PC-9 (cell line): ENCODE results near the gene NCKIPSD.

Experiments used
- EZH2 ChIP-seq: fragments of 200-600 bp; sonication (generic); IDR thresholded peaks from 2 replicates; pipeline ENCODE4 v1.8.0; 2017; ENCODE audit warnings: antibody characterized with exemption, low read depth
- TF ChIP-seq, protein P1 (sequence below): fragments of 200-600 bp; sonication (generic); conservative IDR thresholded peaks from 2 replicates; pipeline ENCODE4 v1.6.1; 2017; ENCODE audit warnings: mixed run types, antibody characterized with exemption, mild to moderate bottlenecking, moderate library complexity

DNA sequence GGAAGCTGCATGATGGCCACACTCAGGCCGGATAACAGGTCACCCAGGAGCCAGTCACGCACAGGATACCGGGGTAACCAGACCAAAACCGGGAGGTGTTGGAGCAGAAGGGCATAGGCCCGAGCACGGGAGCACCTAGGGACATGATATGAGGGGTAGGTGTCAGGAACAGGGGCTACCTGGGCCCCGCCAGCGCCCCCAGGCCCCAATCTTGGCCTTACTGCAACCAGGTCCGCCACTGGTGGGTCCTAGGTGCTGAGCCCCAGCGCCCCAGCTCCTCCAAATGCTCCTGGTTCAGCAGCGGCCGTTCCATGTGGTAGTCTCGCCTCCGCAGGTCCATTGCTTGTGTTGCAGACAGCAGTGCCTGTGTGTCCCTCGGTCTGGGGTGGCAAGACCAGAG lies 52.5 kb downstream of the NCKIPSD start:
- TF ChIP-seq, protein P1, sequence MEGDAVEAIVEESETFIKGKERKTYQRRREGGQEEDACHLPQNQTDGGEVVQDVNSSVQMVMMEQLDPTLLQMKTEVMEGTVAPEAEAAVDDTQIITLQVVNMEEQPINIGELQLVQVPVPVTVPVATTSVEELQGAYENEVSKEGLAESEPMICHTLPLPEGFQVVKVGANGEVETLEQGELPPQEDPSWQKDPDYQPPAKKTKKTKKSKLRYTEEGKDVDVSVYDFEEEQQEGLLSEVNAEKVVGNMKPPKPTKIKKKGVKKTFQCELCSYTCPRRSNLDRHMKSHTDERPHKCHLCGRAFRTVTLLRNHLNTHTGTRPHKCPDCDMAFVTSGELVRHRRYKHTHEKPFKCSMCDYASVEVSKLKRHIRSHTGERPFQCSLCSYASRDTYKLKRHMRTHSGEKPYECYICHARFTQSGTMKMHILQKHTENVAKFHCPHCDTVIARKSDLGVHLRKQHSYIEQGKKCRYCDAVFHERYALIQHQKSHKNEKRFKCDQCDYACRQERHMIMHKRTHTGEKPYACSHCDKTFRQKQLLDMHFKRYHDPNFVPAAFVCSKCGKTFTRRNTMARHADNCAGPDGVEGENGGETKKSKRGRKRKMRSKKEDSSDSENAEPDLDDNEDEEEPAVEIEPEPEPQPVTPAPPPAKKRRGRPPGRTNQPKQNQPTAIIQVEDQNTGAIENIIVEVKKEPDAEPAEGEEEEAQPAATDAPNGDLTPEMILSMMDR: no peak
- TF ChIP-seq EZH2: no peak
